H54 (cell line): ENCODE data around the gene PAX8.

Experiments used
- DNase-seq: peaks from one replicate; pipeline ENCODE4 v3.0.0; 2011; ENCODE audit warnings: low spot score, mixed read lengths; ENCODE audit not compliant: insufficient read length
- FAIRE-seq: peaks from 3 replicates; lab custom pipeline; 2011; peaks lifted over from hg19 to GRCh38; lab: Jason Lieb, UNC
- POLR2A ChIP-seq: IDR thresholded peaks from 2 replicates; pipeline ENCODE4 v1.6.1; 2011; ENCODE audit warnings: low read depth, mild to moderate bottlenecking, low read length

Gene PAX8

DNA sequence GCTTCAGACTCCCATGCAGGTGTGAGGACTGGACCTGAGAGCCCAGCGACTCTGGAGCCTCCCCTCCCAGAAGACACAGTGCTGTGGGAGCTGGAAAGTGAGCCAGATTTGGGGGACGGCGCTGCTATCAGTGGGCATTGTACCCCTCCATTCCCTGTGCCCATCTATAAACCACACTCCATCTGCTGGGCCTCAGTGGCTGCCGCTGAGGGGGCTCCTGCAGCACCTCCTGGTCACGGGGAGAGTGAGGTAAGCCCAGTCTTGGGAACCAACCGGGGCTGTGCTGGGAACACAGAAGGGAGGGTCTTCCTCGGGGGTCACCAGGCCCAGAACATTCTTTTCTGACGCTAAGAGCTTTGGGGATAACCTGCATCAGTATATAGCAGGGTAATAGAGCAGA, 95.5 kb downstream of the PAX8 start:
- no peak for TF ChIP-seq POLR2A
- no peak for FAIRE-seq

DNA sequence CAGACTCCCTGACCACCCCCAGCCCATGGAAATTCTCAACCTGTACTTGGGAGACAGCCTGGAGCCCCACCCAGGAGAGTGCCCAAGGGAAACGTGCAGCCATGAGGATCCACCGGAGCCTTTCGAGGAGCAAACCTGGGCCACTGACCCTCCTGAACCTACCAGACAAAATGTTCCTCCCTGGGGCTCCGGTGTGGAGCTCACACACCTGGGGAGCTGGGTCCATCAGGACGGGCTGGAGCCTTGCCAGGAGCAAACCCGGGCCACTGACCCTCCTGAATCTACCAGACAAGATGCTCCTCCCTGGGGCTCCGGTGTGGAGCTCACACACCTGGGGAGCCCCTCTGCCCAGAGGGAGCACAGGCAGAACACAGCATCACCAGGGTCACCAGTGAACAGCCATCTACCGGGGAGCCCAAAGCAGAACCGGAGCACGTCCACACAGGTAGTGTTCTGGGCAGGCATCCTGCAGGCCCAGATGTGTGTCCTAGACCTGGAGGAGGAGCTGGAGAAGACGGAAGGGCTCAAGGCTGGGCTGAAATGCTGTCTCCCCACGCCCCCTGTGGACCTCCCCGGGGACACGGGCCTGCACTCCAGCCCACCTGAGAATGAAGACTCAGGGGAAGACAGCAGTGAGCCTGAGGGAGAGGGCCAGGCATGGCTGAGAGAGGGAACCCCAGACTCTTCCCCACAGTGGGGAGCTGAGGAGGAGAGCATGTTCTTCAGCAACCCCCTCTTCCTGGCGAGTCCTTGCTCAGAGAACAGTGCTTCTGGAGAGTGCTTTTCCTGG, 96.1 kb downstream of the PAX8 start:
- no peak for DNase-seq
- no peak for FAIRE-seq
- no peak for TF ChIP-seq POLR2A

More for the DNA sequence above, 95.5 kb downstream of the PAX8 start:
- DNase-seq: no peak

DNA sequence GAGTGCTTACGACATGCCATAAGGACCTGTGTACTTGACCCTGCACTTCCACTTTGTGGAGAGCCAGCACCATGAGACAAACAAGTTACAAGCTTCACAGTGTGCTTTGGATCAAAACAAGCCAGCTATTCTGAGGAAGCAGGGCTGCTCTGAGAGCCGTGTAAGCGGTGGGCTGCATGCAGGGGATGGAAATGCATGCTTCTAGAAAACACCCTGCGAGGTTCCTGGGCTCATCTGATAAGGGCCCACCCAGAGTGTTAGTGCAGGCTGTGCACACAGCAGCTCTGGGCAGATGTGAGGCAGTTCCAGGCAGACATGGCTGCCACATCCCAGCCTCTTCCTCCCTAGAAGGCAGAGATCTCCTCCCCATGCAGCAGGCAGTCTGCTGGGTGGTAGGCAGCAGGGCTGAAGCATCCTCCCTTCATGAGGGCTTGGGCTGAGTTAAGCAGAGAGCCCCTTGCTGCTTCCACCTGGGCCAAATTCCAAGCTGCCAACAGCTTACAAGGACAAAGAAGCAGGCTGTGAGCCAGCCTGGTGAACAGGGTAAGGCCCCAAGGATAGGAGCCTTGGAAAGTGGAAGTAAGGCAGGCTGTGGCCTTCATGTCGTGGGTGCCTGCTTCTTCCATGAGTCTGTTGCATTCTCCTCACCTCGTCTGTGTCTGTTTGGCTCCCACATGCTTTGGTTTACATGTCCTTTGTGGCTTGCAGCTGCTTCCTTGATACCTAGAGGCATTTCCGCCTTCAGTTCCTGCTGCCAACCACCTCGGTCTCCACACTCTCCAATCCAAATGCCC, 97.3 kb downstream of the PAX8 start:
- TF ChIP-seq POLR2A: no peak
- FAIRE-seq: no peak
- DNase-seq: no peak

DNA sequence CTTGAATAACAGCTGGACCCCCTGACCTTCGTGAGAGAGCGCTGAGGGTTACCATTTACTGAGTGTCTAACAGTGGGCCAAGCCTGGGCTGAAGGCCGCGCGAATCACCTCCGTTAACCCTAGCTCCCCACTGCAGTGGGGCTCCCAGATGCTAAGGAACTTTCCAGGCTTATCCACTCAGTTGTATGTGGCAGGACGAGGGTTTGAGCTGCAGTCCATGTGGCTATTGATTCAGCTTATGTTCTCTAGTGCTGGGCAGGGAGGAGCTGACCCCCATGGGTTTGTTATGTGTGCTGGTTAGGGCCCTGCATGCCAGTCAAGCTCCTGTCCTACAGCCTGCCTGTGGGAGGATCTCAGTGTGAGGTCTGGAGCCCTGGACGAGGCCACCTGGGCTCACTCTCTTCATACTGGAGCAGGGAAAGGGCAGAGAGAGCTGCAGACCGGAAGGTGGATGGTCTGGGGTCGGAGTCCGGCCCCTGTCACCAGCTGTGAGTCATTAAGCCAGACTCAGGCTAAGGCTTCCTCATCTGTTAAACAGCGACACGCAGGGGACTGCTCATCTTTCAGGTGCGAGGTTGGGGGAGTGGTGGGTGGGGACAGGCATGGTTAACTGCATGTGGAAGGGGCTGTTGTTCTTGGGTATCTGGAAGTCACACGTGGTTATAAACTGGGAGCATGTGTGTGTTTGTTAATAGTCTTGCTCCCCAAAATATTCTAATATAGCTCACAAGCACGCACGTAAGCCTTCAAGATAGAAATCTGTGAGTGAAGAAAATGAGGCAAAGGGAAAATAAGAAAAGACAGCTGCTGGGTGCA, 98.4 kb downstream of the PAX8 start:
- FAIRE-seq: no peak
- no peak for DNase-seq
- no peak for TF ChIP-seq POLR2A

DNA sequence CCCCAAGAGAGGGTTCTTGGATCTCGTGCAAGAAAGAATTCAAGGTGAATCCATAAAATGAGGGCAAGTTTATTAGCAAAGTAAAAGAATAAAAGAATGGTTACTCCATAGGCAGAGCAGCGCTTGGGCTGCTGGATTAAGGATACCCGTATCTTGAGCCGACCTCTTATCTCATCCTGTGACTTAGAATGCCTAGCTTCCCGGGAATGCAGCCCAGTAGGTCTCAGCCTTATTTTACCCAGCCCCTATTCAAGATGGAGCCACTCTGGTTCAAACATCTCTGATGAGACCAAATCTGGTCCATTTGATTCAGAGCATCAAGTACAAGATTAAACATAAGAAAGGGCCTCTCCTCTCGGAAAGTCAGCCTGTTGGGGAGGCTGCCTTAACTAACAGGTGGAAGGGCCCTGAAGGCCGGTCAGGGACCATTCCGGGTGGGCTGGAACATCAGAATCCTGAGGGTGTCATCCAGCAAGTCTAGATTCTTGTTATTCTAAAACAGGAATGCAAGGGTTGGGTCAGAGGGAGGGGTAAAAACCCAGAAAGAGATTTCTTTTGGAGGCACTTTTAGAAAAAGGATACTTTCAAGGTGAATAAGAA, 99.2 kb downstream of the PAX8 start:
- FAIRE-seq: no peak
- TF ChIP-seq POLR2A: no peak
- no peak for DNase-seq

DNA sequence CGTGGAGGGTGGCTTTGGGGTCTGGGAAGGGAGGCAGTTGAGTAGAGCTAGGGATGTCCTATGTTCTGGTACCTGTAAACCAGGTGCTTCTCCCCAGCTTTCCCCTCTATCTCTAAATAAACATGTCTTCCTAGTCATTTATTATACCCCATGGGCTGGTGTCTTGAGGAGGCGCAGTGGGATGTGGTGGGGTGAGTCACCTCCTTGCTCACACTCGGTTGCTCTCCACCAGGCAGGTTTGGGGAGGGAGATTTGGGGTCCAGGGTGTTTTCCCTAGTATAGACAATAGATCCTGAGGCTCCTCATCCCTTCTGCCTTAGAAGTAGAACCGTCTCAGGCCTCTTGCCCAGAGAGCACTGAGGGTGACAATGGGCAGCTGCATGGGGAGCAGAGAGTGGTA, 99.8 kb downstream of the PAX8 start:
- TF ChIP-seq POLR2A: no peak
- FAIRE-seq (no peak), DNase-seq (no peak)

DNA sequence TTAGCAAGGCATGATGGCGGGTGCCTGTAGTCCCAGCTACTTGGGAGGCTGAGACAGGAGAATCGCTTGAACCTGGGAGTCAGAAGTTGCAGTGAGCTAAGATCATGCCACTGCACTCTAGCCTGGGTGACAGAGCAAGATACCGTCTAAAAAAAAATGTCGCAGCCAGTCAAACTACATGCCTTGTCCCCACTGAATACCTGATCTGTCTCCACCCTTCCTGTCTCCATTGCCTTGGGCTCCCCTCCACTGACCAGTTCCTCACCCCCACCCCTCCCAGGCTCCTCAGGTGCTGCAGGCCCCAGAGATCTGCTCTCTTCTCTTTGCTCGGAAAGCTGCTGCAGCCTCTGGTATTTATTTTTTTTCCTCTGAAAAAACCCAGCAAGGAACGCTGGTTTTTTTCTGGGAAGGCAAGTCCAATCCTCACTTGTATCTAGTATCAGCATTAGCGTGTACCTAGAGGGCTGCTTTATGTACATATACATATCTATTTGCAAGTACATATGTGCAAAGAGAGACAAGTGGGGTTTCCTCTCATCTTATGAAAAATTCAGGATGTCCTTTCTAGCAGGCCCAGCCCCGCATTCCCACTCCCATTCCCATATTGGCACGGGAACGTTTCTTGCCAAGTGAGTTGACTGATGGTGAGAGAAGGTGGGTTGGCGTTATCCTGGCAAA, 100.5 kb downstream of the PAX8 start:
- DNase-seq (no peak), FAIRE-seq (no peak)
- no peak for TF ChIP-seq POLR2A

DNA sequence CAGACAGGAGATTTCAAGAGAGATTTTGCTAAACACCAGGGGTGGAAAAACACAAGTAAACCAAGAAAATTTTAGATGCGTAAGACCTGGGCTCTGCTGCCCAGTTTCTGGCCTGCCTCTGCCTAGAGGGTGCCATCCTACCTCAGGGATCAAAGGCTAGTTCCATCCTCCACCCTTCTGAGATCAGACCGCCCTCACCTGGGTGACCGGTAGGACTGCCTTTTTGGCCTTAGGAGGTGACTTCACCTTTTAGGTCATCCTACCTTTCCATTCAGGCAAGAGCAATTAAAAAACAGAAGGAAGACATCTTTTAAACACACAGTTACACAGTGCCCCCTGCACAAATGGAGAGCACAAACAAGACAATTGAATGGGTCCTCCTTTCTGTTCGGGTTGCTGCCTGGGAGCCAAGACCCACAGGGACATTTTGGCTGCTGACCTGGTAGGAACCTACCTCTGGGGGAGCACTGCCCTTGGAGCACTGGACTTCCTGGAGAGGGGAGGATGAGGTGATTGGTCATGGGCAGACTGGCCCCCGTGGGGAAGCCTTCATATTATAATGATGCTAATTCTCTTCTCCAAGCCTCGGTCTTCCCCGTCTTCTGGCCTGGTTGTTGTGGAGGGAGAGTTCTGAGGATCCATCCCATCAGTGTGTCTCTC, 101.9 kb downstream of the PAX8 start:
- TF ChIP-seq POLR2A: no peak
- no peak for DNase-seq
- no peak for FAIRE-seq

DNA sequence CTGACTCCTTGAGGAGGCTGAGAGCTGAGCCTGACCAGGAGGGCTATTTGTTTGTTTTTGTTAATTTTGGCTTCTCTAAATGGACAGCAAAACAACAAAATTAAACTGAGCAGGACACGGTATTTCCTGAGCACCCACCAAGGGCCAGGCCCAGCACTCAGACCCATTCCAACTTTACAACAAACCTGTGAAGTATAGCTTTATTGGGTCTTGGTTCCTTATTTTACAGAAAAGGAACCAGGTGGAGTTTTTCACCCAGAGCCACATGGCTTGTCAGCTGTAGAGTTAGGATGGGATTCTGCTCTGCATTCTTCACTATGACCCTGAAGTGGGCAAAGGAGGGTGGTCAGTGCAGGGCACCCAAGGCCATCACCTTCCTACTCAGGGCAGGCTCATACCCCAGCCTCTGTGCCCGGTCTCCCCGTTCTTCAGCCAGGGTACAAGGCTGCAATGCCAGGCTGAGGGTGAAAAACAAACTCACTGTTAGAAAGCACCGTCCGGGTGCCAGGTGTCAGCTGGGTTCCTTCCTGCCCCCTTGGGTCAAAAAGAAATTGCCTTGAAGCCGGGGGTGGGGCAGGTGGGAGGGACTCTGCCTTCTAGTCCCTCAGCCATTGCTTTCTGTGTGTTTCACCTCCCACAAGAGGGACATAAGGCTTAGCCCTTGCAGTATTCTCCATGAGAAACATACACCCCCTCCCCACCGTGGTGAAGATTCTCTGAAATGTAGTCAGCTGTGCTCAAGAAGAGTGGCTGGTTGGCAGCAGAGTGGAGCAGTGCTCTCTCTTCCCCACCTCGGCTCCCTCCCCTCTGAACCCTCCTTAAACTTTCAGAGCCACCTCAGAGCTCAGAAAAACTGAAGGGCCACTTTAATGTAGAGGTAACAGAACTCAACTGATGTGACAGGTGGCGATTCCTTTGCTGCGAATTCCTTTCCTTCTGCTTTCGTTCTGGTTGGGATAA, 102.7 kb downstream of the PAX8 start:
- no peak for DNase-seq
- no peak for TF ChIP-seq POLR2A
- FAIRE-seq: no peak

DNA sequence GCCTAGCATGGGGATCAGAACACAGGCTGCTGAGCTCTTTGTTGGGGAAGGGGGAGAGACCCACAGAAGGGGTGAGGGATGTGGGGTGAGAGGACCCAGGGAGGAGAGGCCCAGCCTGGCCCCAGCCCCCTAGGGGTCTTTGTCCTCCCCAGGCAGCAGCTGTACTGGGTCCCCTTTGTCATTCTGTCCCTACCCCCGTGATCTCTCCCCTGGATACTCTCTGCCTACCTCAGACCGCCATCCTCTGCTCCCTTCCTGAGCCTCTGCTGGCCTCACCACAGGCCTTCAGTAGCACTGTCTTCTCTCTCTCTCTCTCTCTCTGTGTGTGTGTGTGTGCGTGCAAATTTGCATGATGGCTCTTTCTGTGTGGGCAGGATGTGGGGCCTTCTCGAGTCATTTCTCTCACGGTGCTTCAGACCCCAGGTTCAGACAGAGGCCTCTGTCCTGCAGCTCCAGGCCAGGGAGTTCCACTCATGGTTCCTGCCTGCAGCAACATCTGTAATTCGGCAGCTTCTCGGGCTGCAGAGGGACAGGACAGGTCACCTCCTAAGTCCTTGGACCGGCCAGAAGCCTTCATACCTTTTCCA, 103.6 kb downstream of the PAX8 start:
- FAIRE-seq (no peak), DNase-seq (no peak)
- no peak for TF ChIP-seq POLR2A

DNA sequence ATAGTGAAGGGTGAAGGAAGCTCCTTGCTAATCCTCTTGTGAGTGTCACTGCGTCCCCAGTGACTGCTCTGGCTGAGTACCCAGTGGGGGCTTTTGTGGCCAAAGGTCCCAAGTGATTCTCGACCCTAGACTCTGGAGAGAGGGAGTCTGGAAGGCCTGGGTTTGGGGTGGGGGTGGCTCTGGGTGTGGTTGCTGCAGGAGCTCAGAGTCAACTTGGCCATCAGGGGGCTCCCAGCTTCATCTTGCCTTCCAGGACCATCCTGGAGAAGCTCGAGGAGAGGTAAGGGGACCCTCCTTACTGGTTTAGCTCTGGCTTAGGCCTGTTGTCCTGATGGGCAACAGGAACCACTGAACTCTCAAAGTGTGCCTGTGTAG, 104.4 kb downstream of the PAX8 start:
- no peak for TF ChIP-seq POLR2A
- no peak for FAIRE-seq
- no peak for DNase-seq
